Endothelial cell of umbilical vein (primary cell): ENCODE results near the gene MCC.

Experiments used
- CTCF ChIP-seq, 2 donors: IDR thresholded peaks; 1 replicate in 1 of 2; 2 replicates in 1 of 2; pipeline ENCODE4 v1.5.1; 2011; ENCODE audit warnings: low read length in 2 of 2, mild to moderate bottlenecking in 2 of 2, moderate library complexity in 2 of 2, control low read depth in 1 of 2, inconsistent platforms in 1 of 2, low read depth in 1 of 2; ENCODE audit not compliant: insufficient read depth in 1 of 2; ENCODE audit errors: extremely low read depth in 1 of 2
- EZH2 ChIP-seq: IDR thresholded peaks from 2 replicates; pipeline ENCODE4 v1.6.1; 2012; ENCODE audit warnings: borderline replicate concordance, low read depth, mild to moderate bottlenecking, moderate library complexity, low read length, inconsistent platforms; ENCODE audit not compliant: severe bottlenecking
- MAX ChIP-seq: IDR thresholded peaks from 2 replicates; pipeline ENCODE4 v1.6.1; 2011; ENCODE audit not compliant: insufficient read depth, insufficient read length
- MYC ChIP-seq: IDR thresholded peaks from one replicate; pipeline ENCODE4 v1.6.1; 2011; ENCODE audit warnings: mild to moderate bottlenecking, low read depth, low read length
- POLR2A ChIP-seq: IDR thresholded peaks from 2 replicates; pipeline ENCODE4 v1.6.1; 2012; ENCODE audit warnings: low read depth, mild to moderate bottlenecking, control low read depth, low read length
- POLR2AphosphoS5 ChIP-seq: IDR thresholded peaks from 2 replicates; pipeline ENCODE4 v1.6.1; 2012; ENCODE audit warnings: low read depth, mild to moderate bottlenecking, control low read depth, low read length, moderate library complexity; ENCODE audit not compliant: insufficient read depth

- TF ChIP-seq POLR2A: no peak
- TF ChIP-seq POLR2AphosphoS5: no peak
- no peak for TF ChIP-seq CTCF (IDR thresholded peaks at IDR 0.05; ENCODE audit: extremely low read depth in 1 of 2, insufficient read depth in 1 of 2, low read depth in 1 of 2, low read length in 2 of 2)
- no peak for TF ChIP-seq MAX
- TF ChIP-seq EZH2: no peak
- TF ChIP-seq MYC: no peak
Measured at GRCh38 chr5:113106821-113107220, 381.4 kb downstream of the MCC start.
